Measurements from ENCODE around the gene SINHCAF.

The SINHCAF gene

DNA sequence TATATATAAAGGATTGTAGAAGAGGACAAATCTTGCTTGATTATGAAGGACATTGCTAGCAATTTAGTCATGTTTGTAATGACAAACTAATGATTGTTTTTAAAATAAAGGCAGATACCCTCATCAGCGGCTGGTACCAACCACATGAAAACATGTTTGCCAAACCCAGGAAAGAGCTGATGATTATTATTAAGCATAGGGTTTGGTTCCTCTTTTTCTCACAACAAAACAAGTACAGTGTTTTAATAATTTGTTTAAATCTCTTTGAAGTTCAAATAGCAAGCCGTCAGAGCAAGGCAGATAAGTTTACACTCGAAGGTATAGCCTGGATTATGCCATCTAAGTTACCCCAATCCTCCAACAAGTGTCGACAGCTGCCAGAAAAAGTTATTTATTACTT lies 5.3 kb upstream of the SINHCAF start:
- no peak for DNase-seq

DNA sequence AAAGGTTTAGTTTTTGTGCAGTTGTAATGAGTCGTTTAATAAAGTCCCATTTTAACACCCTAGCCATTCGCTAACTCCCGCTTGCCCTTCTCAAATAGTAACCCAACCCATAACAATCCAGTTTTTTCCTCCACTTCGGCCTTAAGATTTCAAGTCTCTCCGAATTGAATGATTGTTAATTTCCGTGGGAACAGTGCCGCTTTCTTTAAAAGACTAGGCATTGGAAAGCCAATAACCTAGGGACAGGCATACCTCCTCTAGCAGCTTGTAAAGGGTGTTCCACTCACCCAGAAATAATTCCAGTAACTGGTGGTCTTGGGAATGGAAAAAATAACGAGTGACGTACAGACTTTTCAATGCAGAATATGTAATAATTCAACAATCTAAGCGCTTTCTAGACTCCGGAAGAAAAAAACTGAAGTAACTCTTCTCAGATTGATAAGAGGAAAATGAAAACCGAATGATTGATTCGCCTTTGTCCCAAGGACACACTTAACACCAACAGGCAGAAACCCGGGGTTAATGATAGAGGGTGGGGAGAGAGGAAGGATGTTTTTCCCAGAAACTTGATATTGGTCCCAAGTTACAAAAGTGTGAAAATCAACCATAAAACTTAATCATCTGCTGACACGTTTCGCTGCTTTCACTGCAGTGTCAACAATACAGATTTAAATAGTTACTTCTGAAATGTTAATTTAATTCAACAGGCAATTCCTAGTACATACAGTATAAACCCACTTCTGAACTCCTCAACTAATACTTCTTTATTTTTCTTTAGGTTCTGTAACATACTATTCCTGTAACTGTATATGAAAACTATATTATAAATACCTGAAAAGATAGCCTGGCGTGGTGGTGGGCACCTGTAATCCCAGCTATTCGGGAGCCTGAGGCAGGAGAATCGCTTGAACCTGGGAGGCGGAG lies 1.0 kb upstream of the SINHCAF start:
- DNase-seq = no peak

DNA sequence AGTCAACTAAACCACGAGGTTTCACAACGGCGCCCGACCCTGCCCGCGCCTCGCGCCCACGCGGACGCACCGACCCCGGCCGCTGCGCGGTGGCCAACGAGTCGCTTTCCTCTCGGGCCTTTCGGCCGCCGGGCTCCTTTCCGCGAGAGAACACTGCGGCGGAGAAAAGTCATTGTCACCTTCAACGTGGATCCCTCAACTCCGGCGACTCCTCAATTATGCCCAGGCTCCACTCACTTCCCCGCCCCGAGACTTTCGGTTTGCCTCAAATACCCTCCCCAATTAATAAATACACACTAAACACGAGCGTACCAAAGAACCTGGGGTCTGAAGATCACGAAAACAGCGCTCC lies 450 bp downstream of the SINHCAF start:
- peak; percentile 14 for DNase-seq

DNA sequence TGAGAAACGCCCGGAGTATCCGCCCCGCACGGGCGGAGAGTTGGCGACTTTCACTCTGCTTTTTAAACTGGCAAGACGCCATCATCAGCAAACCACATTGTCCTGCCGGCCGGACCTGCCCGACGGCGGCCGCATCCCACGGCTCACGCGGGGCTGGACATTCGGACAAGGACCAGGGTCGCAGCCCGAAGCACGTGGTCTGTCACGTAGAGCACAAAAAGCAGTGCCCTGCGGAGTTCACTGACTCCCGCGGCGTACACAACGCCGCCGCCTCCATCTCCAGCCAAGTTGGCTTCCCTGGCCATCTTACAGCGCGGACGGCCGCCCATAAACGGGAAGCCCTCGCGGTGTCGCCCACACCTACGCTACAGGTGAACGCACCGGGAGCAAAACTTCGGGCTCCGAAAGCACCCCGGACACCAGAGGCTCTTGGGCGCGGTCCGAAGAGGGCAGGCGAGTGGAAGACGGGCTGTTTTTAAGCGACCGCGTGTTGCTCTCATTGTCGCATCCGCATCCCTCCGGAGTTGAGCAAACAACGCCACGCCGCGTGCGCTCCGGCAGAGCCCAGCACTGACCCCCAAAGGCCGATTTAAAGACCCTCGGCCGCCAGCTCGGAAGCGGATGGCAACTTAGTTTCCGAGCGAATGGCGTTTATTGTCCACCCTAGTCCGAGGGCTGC lies 966 bp downstream of the SINHCAF start:
- peak; percentile 30 for DNase-seq

DNA sequence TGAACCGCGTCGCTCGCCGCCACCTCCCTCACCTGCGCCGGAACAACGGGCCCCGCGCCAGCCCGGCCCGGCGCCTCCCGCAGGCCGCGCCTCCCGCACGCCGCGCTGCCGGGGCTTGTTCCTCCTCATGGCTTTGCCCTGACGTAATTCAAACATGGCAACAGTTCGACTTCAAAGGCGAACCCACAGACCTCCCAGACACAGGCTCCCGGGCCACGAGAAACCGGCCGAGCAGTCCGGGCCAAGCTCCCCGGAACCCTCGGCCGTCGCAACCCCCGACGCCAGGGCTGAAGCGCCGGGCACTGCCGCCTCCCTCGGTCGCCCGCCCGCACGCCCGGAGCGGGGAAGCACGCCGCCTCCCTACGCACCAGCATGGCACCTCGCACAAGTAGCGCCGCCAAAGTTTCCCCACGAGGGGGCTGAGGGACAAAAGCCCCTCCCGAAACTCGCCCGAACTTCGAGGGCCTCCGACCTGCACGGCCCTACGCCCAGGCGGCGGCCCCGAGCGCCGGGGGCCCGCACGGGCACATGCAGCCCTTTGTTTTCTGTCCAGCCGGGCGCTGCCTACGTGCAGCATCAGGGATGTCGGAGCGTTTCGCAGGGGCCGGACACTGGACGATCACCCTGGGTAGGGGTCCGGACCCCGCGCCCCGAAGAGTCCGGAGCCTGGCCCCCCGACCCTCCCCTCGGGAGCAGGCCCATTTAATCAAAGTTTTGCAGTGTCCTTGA lies 1.7 kb downstream of the SINHCAF start:
- peak; percentile 74 for DNase-seq

DNA sequence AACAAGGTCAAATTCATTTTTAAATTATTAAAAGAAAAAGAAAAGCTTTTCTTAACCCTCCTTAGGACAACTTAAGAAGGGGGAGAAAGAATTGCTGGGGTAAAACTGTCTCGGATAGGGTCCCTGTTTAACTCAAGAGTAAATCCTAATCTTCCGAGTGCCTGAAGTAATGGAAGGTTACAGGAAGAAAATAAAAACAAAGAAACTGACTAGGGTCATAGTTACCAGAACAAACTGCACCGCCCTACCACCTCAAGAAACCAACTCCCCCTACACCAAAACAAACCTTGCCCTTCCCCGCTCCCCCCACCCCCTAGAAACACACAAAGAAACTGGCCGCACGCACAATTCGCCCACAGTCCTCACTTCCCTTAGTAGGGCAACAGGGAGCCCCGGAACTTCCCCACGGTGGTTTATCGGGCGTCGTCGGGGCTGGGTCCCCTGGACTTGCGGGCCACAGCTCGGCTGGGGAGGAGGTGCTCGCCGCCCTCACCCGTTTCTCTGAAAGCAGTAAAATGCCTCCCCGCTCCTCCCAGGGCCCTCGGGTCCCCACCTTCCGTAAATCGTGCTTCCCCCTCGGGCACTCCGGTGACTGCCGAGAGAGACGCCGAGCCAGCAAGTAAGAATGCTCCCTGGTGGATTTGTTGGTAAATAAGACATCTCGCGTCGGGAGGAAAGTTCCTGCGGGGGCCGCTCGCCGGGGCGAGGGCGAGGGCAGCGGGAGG lies 2.4 kb downstream of the SINHCAF start:
- peak; percentile 56 for DNase-seq

DNA sequence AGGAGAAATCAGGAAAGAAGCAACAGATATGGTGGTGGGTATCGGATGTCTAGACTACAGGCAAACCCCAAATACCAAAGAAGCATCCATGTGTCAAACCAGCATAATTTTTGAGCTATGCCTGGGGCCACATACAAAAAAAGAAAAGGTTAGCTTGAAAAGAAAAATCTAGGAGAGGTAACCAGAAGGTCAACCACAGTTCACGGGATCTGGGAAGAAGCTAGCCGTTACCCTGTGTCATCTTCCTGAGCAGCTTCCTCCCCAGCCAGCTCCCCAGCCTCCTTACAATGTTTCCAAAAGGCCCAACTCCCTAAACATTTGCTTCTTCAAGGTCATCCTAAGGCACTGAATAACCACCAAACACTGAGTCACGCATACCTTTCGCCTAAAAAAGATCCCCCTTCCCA lies 3.1 kb downstream of the SINHCAF start:
- no peak for DNase-seq

DNA sequence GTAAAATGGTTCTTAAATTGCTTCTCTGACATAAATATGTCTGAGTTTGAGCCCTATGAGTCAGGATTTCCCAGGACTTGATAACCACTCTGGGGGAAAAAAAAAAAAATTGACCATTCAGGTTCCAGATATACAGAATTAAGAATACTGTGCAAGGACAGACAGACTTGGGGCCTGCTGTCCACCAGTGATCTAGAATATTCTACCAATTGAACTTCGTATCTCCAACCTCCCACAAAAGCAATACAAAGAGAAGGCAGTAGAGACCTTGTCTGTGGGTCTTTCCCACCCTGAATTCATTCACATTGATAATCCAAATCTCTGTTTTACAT lies 4.1 kb downstream of the SINHCAF start:
- DNase-seq = no peak

DNA sequence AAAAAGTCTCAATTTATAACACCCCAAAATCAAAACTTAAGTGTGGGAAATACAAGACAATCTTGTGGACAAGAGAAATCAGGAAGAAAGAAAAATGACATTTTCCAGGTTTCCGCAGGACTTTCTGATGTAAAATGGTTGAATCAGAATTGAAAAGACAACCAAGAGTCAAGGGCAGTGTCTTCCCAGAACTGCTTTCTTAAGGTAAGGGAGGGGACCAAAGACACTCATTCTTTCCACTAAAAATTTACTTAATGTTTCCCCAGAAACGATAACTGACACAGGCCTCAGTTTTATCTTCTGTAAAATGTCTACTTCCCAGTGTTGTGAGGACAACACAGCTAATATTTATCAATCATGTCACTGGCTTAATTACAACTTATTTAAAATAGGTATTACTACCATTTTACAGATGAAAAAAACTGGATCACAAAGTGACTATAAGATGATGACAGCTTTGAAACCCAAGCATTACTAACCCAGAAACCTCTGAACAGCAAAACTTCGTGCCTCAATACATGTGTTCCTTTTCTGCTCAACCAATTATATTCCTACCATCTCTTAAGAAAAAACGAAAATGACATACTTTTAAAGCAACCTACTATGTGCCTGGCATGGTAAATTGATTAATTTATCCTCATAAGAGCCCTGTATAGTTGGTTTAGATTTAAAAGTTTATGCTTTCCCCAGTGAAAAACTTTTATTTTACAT lies 4.6 kb downstream of the SINHCAF start:
- DNase-seq = no peak

DNA sequence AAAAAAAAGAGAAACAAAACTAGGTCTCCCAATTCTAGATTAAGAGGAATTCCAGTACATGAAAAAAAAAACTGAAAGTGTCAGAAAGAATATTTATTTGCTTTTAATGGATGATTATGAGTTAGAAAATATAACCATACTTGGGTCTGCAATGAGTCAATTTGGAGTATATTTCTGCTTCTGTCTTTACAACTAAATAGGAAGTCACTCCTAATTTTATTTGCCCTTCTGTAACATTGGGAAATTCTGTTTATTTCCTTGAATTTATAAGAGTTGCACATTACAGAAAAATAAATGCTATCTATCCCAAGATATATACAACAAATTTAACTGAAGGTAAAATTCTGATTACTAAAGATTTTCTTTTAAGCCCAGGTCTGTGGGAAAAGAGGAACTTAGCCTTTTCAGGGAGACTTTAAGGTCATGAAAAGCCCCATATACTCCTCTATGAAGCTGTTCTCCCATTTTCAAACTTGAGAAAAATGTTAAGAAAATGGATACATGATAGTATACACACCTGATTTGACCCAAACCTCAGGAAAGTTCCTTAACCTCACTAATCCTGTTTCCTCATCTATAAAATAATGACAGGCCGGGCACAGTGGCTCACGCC lies 7.2 kb downstream of the SINHCAF start:
- no peak for DNase-seq

DNA sequence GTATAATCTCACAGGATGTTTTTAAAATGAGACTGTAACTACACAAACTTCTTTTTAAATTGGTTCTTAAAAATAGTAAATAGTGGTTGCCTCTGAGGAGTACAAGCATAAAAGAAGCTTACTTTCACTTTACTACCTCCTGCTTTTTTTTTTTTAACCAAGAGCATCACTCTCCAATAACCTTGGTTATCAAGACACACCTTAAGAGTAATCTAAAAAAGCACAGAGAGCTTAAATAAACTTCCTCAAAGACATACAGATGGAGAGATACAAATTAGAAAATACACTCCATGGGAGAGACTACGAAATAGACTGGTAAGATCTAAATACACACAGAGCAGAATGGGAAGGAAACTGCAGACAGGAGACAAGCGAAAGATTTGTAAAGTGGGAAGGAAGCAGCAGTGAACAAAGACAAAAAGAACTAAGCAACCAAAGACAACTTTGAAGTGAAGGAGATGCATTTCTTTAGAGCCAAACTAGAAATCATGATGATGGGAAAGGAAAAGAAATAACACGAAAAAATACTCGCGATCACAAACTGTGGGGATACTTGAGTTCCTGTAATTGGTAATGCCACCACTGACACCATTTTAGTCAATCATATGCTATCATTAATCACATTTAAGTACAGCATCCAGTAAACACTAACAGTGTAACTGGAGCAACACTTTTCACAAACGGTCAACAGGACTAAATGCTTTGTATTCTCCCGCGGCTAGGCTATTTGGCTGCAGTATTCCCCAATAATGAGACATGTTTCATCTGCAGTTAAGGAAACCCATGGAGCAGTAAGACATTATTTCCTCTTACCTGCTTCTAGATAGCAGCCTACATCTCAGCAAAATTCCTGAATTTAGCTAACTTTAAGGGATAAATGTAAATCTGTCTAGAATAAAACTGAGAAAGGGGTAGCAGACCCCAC lies 8.2 kb downstream of the SINHCAF start:
- DNase-seq = no peak

DNA sequence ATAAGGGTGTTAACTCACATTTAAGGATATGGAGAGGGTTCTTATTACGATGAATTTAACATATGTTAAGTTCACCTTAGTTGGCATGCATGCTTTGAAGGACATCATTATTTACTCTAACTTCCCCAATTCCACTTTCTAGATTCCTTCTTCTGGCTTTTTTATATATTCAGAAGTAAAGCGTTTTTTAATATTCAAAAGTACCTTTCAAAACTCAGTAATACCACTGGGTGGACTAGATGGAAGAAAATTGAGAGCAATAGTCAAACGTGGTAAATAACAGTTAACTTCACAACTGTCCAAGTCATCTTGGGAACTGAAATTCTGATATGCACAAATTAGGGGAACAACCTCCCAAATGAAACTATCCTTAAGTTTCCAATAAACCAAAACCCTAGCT lies 9.1 kb downstream of the SINHCAF start:
- DNase-seq = no peak

DNA sequence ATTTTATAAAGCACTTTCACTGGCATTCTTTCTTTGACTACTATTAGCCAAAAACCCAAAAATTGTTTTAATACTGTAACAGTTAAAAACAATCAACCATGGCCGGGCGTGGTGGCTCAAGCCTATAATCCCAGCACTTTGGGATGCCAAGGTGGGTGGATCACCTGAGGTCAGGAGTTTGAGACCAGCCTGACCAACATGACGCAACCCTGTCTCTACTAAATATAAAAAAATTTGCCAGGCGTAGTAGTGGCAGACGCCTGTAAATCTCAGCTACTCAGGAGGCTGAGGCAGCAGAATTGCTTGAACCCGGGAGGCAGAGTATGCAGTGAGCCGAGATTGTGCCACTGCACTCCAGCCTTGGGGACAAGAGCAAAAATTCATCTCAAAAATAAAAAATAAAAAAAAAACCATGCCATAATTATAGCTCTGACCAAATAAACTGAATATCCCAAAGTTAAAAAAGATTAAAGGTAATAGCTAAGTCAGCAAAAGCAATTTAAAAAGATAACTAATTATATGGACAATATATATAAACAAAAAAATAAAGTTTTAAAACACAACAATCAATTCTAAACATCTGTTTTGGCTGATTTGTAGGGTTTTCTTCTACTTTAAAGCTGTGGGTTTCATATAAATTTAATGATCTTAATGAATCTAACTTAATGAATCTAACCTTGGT lies 10.0 kb downstream of the SINHCAF start:
- DNase-seq = no peak

DNA sequence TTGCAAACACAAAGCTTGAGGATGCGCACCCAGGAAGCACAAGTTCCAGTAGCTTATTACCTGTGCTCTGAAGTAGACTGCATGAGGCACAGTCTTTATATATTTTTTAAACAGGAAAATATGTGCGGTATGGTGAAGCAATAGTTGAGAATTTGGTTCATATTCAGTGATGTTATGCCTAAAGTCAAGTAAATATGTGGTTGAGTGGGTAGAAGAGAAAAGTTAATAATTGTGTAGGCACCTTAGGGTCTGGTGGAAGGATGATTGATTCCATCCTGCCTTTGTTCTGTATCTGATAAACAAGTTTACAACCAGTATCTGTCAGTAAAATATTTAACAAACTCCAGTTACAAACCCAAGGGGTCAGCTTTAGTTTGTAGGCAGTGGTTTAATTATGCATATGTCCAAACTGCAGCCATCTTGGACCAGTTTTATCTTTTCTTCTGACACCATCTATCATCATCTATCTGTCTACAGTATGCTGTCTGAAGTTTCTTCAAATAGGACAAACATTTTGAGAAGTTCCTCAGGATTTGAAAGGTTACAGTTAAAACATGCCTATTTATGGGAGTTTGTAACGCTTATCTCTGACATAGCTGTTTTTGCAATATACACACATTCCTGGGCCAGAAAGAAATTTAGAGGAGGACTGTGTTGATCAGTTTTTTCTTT lies 10.8 kb downstream of the SINHCAF start:
- DNase-seq = no peak

DNA sequence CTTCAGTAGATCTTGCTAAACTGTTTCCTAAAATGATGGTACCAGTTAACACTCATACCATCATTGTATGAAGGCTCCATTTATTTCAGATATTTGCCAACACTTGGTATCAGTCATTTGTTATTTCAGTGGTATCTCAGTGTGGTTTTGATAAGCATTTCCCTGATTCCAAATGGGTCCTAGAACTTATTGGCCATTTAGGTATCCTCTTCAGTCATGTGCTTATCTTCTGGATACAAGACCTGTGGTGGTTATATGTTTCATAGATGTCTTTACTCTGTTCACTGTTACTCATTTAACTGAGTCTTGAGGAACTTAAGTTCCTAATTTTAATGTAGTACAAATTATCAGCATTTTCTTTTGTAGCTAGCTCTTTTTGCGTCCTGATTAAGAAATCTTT lies 13.5 kb downstream of the SINHCAF start:
- no peak for DNase-seq

DNA sequence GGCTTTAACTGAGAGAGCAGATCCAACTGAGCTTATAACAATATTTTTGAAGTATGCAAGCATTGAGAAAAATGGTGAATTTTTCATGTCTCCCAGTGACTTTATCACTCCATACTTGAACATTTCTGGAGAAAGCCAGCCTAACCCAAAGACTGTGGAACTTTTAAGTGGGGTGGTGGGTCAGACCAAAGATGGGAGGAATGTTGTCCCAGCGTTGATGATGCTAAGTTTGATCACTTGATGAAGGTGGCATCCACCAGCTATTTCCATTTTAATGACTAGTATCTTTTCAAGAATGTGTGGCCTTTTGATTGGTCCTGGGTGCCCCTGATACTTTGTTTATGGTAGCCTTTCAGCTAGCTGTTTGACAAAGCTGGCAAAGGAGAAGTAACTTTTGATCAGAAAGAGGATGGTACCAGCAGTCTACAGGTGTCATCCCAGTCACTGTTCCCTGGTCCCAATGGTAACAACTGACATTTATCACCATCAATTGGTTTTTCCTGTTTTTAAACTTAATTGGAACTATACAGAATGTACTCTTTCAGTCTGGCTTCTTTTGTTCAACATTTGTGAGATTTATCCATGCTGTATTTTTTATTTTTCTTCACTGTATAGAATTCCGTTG lies 14.2 kb downstream of the SINHCAF start:
- no peak for DNase-seq

DNA sequence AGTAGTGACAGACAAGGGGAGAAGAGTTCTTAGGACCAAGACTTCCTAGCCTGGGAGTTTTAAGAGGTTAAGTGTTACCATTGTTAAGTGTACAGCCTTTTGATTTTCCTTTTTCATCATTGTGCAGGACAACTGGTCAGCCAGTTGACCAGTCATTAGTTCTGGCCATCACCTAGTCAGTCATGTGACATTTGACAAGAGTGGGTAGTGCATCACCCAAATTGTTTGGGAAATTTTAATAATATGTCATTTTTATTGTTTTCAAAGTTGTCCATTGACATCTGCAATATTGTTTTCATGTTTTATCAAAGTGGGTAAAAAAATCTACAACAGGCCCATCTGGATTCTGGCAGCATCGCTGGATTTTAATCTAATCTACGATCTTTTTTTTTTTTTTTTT lies 15.5 kb downstream of the SINHCAF start:
- DNase-seq = no peak

DNA sequence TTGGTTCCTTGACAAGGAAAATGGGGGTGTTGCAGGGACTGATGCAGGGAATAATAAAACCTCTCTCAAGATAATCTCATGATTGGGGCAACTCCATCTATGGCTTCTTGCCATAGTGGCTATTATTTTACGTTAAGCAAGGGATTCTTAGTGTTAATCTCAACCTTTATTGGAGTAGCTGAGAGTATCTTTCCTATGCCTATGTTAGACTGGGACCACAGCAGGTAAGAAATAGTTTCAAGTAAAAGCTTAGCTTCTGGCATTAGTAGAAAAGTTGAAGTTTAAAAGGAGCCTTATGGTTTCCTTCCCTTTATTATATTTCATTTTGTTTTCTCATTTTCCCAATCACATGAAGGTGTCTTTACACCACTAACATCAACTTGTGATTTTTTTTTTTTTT lies 16.7 kb downstream of the SINHCAF start:
- no peak for DNase-seq

DNA sequence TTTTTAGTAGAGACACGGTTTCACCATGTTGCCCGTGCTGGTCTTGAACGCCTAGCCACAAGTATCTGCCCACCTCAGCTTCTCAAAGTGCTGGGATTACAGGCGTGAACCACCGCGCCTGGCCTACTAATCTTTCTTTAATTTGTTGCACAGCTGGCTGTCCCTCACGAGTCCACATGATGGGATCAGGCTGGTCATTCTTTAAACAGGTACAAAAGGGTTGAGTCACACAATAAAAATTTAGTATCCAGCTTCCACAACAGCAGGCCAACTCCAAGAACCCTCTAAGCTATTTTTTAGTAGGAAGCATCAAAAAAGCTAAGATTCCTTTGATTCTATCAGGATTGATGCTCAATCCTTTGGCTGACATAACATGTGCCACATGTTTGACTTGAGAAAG lies 17.8 kb downstream of the SINHCAF start:
- no peak for DNase-seq

All from activated CD4-positive, alpha-beta T cell treated with anti-CD3 and anti-CD28 coated beads, Interleukin-2, amount 50 U/mL, for 1 hour (primary cell).